ENCODE measurements around the gene CIITA. TPM values are rescaled to one million over a fixed set of nuclear protein-coding genes. Genes with fewer than 3 reads are reported as not detected.

Gene CIITA
- total RNA-seq, 1 experiment from 2014 or later: 0.26 TPM

- TF ChIP-seq PREB (CRISPR knock-in tag; IDR thresholded peaks at IDR 0.05; ENCODE audit: borderline replicate concordance) (no peak), ZNF219 (CRISPR knock-in tag; IDR thresholded peaks at IDR 0.05; ENCODE audit: borderline replicate concordance) (no peak), IRF2 (CRISPR knock-in tag; IDR thresholded peaks at IDR 0.05; ENCODE audit: borderline replicate concordance, low read depth) (no peak), GRHL2 (CRISPR knock-in tag; IDR thresholded peaks at IDR 0.05; ENCODE audit: insufficient replicate concordance, severe bottlenecking) (no peak), RELA (CRISPR knock-in tag; IDR thresholded peaks at IDR 0.05; ENCODE audit: borderline replicate concordance) (no peak), PRRX2 (CRISPR knock-in tag; IDR thresholded peaks at IDR 0.05) (no peak), CBFB (CRISPR knock-in tag; IDR thresholded peaks at IDR 0.05; ENCODE audit: low read depth) (no peak), SP1 (CRISPR knock-in tag; conservative IDR thresholded peaks at IDR 0.05) (no peak), KAT7 (CRISPR knock-in tag; IDR thresholded peaks at IDR 0.05; ENCODE audit: borderline replicate concordance) (no peak), ELF4 (CRISPR knock-in tag; IDR thresholded peaks at IDR 0.05; ENCODE audit: low read depth) (no peak), FOXK1 (CRISPR knock-in tag; IDR thresholded peaks at IDR 0.05) (no peak), ZMAT4 (CRISPR knock-in tag; IDR thresholded peaks at IDR 0.05) (no peak), USF2 (CRISPR knock-in tag; IDR thresholded peaks at IDR 0.05) (no peak)
Measured at GRCh38 chr16:10983159-10983558, 106.2 kb downstream of the CIITA start (continued).

GRCh38 chr16:10984509-10984908 is 107.5 kb downstream of the CIITA start:
- ATAC-seq (no peak), DNase-seq (ENCODE audit: low spot score) (no peak)
- Mint-ChIP-seq H3K27me3 (ENCODE audit: low read depth) (no peaks in the 10 kb centered on the region), H3K36me3 (no peaks in the 10 kb centered on the region; the same call in 1 of the 2 replicates), H3K9me3 (no peaks in the 10 kb centered on the region), H3K4me3 (no peak overlapping the region), H3K27ac (no peak overlapping the region), H3K4me1 (0 out of 2 replicates have a peak, but pooled peaks cover 10% of the 10 kb centered on the region)
- CTCF ChIA-PET: interaction anchor here (1.3 to 2.3 kb wide), 3 partner anchors 21 to 421 kb away, joined by 5 to 10 read pairs (median 6); no protein-coding TSS in a partner anchor
- POLR2A ChIA-PET: no interaction called here
- TF ChIP-seq HMGA2 (CRISPR knock-in tag; IDR thresholded peaks at IDR 0.05): no peak
- TF ChIP-seq ZNF532 (CRISPR knock-in tag; IDR thresholded peaks at IDR 0.05; ENCODE audit: borderline replicate concordance): no peak
- no peak for TF ChIP-seq ATF3 (CRISPR knock-in tag; conservative IDR thresholded peaks at IDR 0.05)
- TF ChIP-seq ZNF232 (CRISPR knock-in tag; IDR thresholded peaks at IDR 0.05): no peak
- no peak for TF ChIP-seq IRF2 (CRISPR knock-in tag; IDR thresholded peaks at IDR 0.05; ENCODE audit: borderline replicate concordance, low read depth)
- no peak for TF ChIP-seq FOXP1 (CRISPR knock-in tag; IDR thresholded peaks at IDR 0.05; ENCODE audit: borderline replicate concordance)
- no peak for TF ChIP-seq CTCF (IDR thresholded peaks at IDR 0.05)
- no peak for TF ChIP-seq ATF6 (CRISPR knock-in tag; IDR thresholded peaks at IDR 0.05)
- no peak for TF ChIP-seq USF2 (CRISPR knock-in tag; IDR thresholded peaks at IDR 0.05)
- no peak for TF ChIP-seq NR1H2 (CRISPR knock-in tag; IDR thresholded peaks at IDR 0.05)
- no peak for TF ChIP-seq TP53 (CRISPR knock-in tag; IDR thresholded peaks at IDR 0.05)
